HG03064 (cell line): ENCODE measurements around the gene TMEM107.
"Not testable (repeated sequence)": the region's sequence is repeated elsewhere in the genome, so short reads cannot be mapped to it uniquely, and the experiment has no call there.

Source experiments
- ATAC-seq: cut with Tn5 transposase; IDR thresholded peaks from one replicate; pipeline ENCODE4 v1.9.1; 2021; ENCODE audit warnings: low read depth; ENCODE audit not compliant: unreplicated experiment

The TMEM107 gene

GRCh38 chr17:8176197-8176940 lies at the start of gene TMEM107:
Gene TMEM107 (minus strand): TSS chr17:8176380. CDS start chr17:8176286, 94 bp downstream.
- peak; percentile 49 for ATAC-seq

GRCh38 chr17:8224891-8225812 lies 49.0 kb upstream of the TMEM107 start:
- ATAC-seq = no peak

GRCh38 chr17:8223356-8224126 lies 47.4 kb upstream of the TMEM107 start:
- ATAC-seq = no peak

GRCh38 chr17:8222630-8223355 lies 46.6 kb upstream of the TMEM107 start:
- ATAC-seq = peak; percentile 34

- peak; percentile 34 for ATAC-seq
Measured at GRCh38 chr17:8222380-8222629, 46.1 kb upstream of the TMEM107 start.

- ATAC-seq = peak; percentile 46
Measured at GRCh38 chr17:8221663-8222379, 45.6 kb upstream of the TMEM107 start.

GRCh38 chr17:8220783-8221662 lies 44.8 kb upstream of the TMEM107 start:
- ATAC-seq = no peak

GRCh38 chr17:8214000-8214399 lies 37.8 kb upstream of the TMEM107 start:
- ATAC-seq = not testable (repeated sequence)

GRCh38 chr17:8212312-8213180 lies 36.4 kb upstream of the TMEM107 start:
- no peak for ATAC-seq

GRCh38 chr17:8210761-8211458 lies 34.7 kb upstream of the TMEM107 start:
- ATAC-seq = no peak

- peak; percentile 58 for ATAC-seq
Measured at GRCh38 chr17:8209907-8210760, 34.0 kb upstream of the TMEM107 start, which contains the start of gene AURKB. Gene AURKB (minus strand): TSS chr17:8210575. CDS start chr17:8210224, 351 bp downstream.

GRCh38 chr17:8206536-8206935 lies 30.4 kb upstream of the TMEM107 start:
- ATAC-seq = no peak

GRCh38 chr17:8204761-8205555 lies 28.8 kb upstream of the TMEM107 start:
- ATAC-seq = no peak

GRCh38 chr17:8192070-8192815 lies 16.1 kb upstream of the TMEM107 start:
- ATAC-seq = no peak

- no peak for ATAC-seq
Measured at GRCh38 chr17:8190506-8190905, 14.3 kb upstream of the TMEM107 start.
